Transverse colon (tissue), 4 donors: ENCODE results near the gene CHD2. TPM values are rescaled to one million over a fixed set of nuclear protein-coding genes. Genes with fewer than 3 reads are reported as not detected.
A peak's percentile ranks its signal among the peaks of the same experiment; 100 is the strongest.

Experiments
- DNase-seq: peaks from one replicate; pipeline ENCODE4 v3.0.0-alpha.2; 2019
- H3K27ac ChIP-seq, 4 donors: fragments of 200-600 bp; sonication (generic); 2 replicates each; pipeline ENCODE4 v1.5.1; 2016 to 2018; ENCODE audit warnings: inconsistent platforms in 4 of 4
- H3K27me3 ChIP-seq: fragments of 200-600 bp; sonication (generic); 2 replicates; pipeline ENCODE4 v1.5.1; 2017; ENCODE audit warnings: inconsistent platforms
- H3K36me3 ChIP-seq, 4 donors: fragments of 200-600 bp; sonication (generic); 2 replicates each; pipeline ENCODE4 v1.5.1; 2017 to 2019; ENCODE audit warnings: inconsistent platforms in 4 of 4
- H3K4me1 ChIP-seq, 4 donors: fragments of 200-600 bp; sonication (generic); 2 replicates each; pipeline ENCODE4 v1.5.1; 2017 to 2020; ENCODE audit warnings: inconsistent platforms in 4 of 4
- H3K4me3 ChIP-seq, 4 donors: fragments of 200-600 bp; sonication (generic); 1 replicate in 1 of 4; 2 replicates in 3 of 4; pipeline versions ENCODE4 v1.5.1 to v1.6.1; 2017 to 2019; ENCODE audit warnings: inconsistent platforms in 4 of 4
- H3K9me3 ChIP-seq, 2 donors: fragments of 200-600 bp; sonication (generic); 2 replicates each; pipeline ENCODE4 v1.5.1; 2017 to 2019; ENCODE audit warnings: inconsistent platforms in 2 of 2
- CTCF ChIP-seq, 5 experiments: fragments of 200-600 bp in 3 of 5; fragments of 450-650 bp in 2 of 5; sonication (generic) in 3 of 5; IDR thresholded peaks; 1 replicate in 2 of 5; 2 replicates in 3 of 5; pipeline ENCODE4 v1.5.1; 2016 to 2017; ENCODE audit warnings: antibody characterized with exemption in 5 of 5, inconsistent platforms in 3 of 5, mild to moderate bottlenecking in 2 of 5, moderate library complexity in 1 of 5
- EP300 ChIP-seq: sonication (generic); formaldehyde crosslinking; IDR thresholded peaks from one replicate; pipeline ENCODE4 v1.6.1; 2017; ENCODE audit warnings: antibody characterized with exemption, low read depth
- POLR2A ChIP-seq: fragments of 450-650 bp; IDR thresholded peaks from one replicate; pipeline ENCODE4 v1.6.1; 2016; ENCODE audit warnings: antibody characterized with exemption, mild to moderate bottlenecking, moderate library complexity
- POLR2AphosphoS5 ChIP-seq, 3 donors: sonication (generic); formaldehyde crosslinking; IDR thresholded peaks; one replicate each; pipeline ENCODE4 v1.6.1; 2016; ENCODE audit warnings: antibody characterized with exemption in 3 of 3
- WGBS, 2 donors: methylation state at CpG; one replicate each; pipeline ENCODE4 v1.1.5; 2018; ENCODE audit warnings: low coverage in 1 of 2; 5-methylcytosine and 5-hydroxymethylcytosine counted together
- in situ Hi-C, 4 donors: fragments of 200-750 bp; cut with MboI; loops; one replicate each; pipeline versions ENCODE4 v1.15.0 to v1.15.1; 2017; ENCODE audit warnings: low sequenced_read_pairs in 3 of 4, low pct_ligation_motif_present in 1 of 4, low pct_unique_long_range_greater_than_20kb in 1 of 4
- intact Hi-C: fragments of 100-400 bp; cut with DNase I; formaldehyde crosslinking; loops from one replicate; pipeline ENCODE4 v1.15.1; 2023; ENCODE audit warnings: low total_unique reads
- total RNA-seq, 4 donors: library from RNA; depleted of rRNA; stranded (reverse); fragments of >200 nt; gene quantifications; one replicate each; pipeline ENCODE4 v1.1.0, GENCODE V29; 2016

Gene CHD2
- total RNA-seq, 4 donors from 2014 or later: 90.5 to 190 (median 138) TPM

DNA sequence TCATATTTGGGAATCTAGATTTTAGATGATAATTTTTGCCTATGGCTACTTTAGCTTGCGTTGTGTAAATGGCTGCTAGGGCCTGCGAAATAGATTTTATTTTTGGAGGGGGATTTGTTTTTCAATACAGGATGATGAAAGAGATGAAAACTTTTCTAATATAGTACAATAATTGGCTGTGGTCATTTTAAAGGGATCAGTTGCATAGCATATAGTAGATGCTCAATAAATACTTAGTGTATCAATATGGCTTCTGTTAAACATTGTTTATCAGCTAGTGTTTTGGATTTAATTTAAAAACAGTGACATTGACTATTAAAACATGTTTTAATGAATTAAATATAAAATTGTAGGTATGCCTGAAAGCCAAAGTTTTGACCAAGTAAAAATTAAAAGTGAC, 6.9 kb upstream of the CHD2 start:
- Histone ChIP-seq H3K4me1 (peaks cover 18 to 85% (median 31%) of the 10 kb centered on the region in 4 donors), H3K9me3 (no peaks in the 10 kb centered on the region), H3K36me3 (peaks cover 0 to 44% (median 17%) of the 10 kb centered on the region in 4 donors), H3K27ac (peak overlapping the region in 2 of 4 donors; percentile 8 to 33), H3K27me3 (no peaks in the 10 kb centered on the region), H3K4me3 (no peak overlapping the region)
- DNase-seq: no peak
- in situ Hi-C loops (loop anchor here in 1 of 4 donors (10.0 kb wide), 1 partner anchor 78 kb away; no protein-coding TSS in a partner anchor), intact Hi-C loops (no loop called here)
- 50% methylated on average over 2 of the region's 2 CpGs for WGBS, 2 donors
- TF ChIP-seq CTCF (IDR thresholded peaks at IDR 0.05): no peak

GRCh38 chr15:92896561-92896960, 3.6 kb upstream of the CHD2 start:
- H3K9me3 ChIP-seq: no peaks in the 10 kb centered on the region
- no peak overlapping the region for H3K4me3 ChIP-seq
- H3K27ac ChIP-seq: peak overlapping the region; percentile 30 to 50 (median 38)
- in situ Hi-C loops (loop anchor here in 1 of 4 donors (10.0 kb wide), 1 partner anchor 82 kb away; no protein-coding TSS in a partner anchor), intact Hi-C loops (no loop called here)
- H3K36me3 ChIP-seq: peaks cover 0 to 41% (median 16%) of the 10 kb centered on the region in 4 donors
- no peak for TF ChIP-seq CTCF (IDR thresholded peaks at IDR 0.05)
- no peak for TF ChIP-seq EP300
- no peak for TF ChIP-seq POLR2AphosphoS5 (IDR thresholded peaks at IDR 0.05)
- no peak for TF ChIP-seq POLR2A
- H3K4me1 ChIP-seq: peaks cover 15 to 71% (median 18%) of the 10 kb centered on the region in 4 donors
- H3K27me3 ChIP-seq: no peaks in the 10 kb centered on the region
- DNase-seq: no peak

DNA sequence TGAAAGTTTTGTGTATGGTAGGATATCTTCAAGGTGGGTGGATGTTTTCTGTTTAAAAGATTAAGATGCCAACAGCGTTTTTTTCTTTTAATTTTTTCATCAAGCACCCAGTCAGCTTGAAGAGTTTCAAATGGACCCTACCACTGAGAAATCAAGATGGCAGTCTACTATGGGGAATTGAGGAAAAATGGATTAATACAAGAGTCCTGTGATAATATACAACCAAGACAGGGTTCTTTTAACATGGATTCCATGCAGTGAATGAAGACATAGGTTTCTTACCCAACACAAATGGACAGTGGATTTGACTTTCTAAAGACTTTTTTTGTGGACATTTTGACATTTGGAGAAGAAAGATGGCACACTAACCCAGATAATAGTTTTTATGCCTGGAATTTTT, 2.5 kb upstream of the CHD2 start:
- no peak for TF ChIP-seq CTCF (IDR thresholded peaks at IDR 0.05)
- TF ChIP-seq EP300: no peak
- no peak for TF ChIP-seq POLR2AphosphoS5 (IDR thresholded peaks at IDR 0.05)
- TF ChIP-seq POLR2A: no peak
- no peaks in the 10 kb centered on the region for H3K9me3 ChIP-seq
- H3K4me1 ChIP-seq: peaks cover 18 to 64% (median 21%) of the 10 kb centered on the region in 4 donors
- DNase-seq: no peak
- H3K4me3 ChIP-seq: no peak overlapping the region
- H3K27ac ChIP-seq: peak overlapping the region in 2 of 4 donors; percentile 30 to 50
- intact Hi-C loops: no loop called here
- H3K36me3 ChIP-seq: peaks cover 0 to 34% (median 12%) of the 10 kb centered on the region in 4 donors
- no peaks in the 10 kb centered on the region for H3K27me3 ChIP-seq
- in situ Hi-C loops: loop anchor here in 1 of 4 donors (10.0 kb wide), 1 partner anchor 83 kb away; no protein-coding TSS in a partner anchor
- 81 to 100% methylated on average over 1 of the region's 1 CpG for WGBS, 2 donors

GRCh38 chr15:92898988-92899582, 1.0 kb upstream of the CHD2 start:
- WGBS, 2 donors: 92 to 93% methylated on average over 5 of the region's 5 CpGs
- DNase-seq: no peak
- Histone ChIP-seq H3K27ac (peak overlapping the region; percentile 93 to 99 (median 98)), H3K9me3 (no peaks in the 10 kb centered on the region), H3K27me3 (no peaks in the 10 kb centered on the region), H3K4me1 (peaks cover 18 to 73% (median 31%) of the 10 kb centered on the region in 4 donors), H3K36me3 (peaks cover 0 to 19% (median 5%) of the 10 kb centered on the region in 4 donors), H3K4me3 (no peak overlapping the region)
- intact Hi-C loops (no loop called here), in situ Hi-C loops (loop anchor here in 1 of 4 donors (10.0 kb wide), 1 partner anchor 84 kb away; no protein-coding TSS in a partner anchor)
- TF ChIP-seq POLR2AphosphoS5 (IDR thresholded peaks at IDR 0.05) (no peak), POLR2A (no peak), CTCF (IDR thresholded peaks at IDR 0.05) (no peak), EP300 (no peak)
